Glutamatergic neuron (in vitro differentiated cells): ENCODE measurements around the gene SLIT1. TPM values are rescaled to one million over a fixed set of nuclear protein-coding genes. Genes with fewer than 3 reads are reported as not detected.

ENCODE experiments used
- DNase-seq: peaks from one replicate; pipeline ENCODE4 v3.0.0; 2022
- H3K27ac Mint-ChIP-seq: one replicate; pipeline ENCODE4 v1.8.0; 2020; ENCODE audit warnings: mild to moderate bottlenecking, mixed read lengths, inconsistent platforms; ENCODE audit not compliant: unreplicated experiment
- H3K27me3 Mint-ChIP-seq: one replicate; pipeline ENCODE4 v1.8.0; 2020; ENCODE audit warnings: mild to moderate bottlenecking, moderate library complexity, mixed read lengths, inconsistent platforms; ENCODE audit not compliant: unreplicated experiment
- H3K36me3 Mint-ChIP-seq: one replicate; pipeline ENCODE4 v1.8.0; 2020; ENCODE audit warnings: mild to moderate bottlenecking, mixed read lengths, inconsistent platforms; ENCODE audit not compliant: unreplicated experiment
- H3K4me1 Mint-ChIP-seq: one replicate; pipeline ENCODE4 v1.8.0; 2020; ENCODE audit warnings: mild to moderate bottlenecking, low read depth, mixed read lengths, inconsistent platforms; ENCODE audit not compliant: unreplicated experiment
- H3K4me3 Mint-ChIP-seq: one replicate; pipeline ENCODE4 v1.8.0; 2020; ENCODE audit warnings: mild to moderate bottlenecking, mixed read lengths, inconsistent platforms; ENCODE audit not compliant: unreplicated experiment
- H3K9me3 Mint-ChIP-seq: one replicate; pipeline ENCODE4 v1.8.0; 2020; ENCODE audit warnings: mild to moderate bottlenecking, moderate library complexity, mixed read lengths, inconsistent platforms; ENCODE audit not compliant: unreplicated experiment
- CTCF ChIP-seq: fragments of 200-600 bp; sonication (generic); IDR thresholded peaks from one replicate; pipeline ENCODE4 v1.5.0; 2021; ENCODE audit not compliant: partially characterized antibody, unreplicated experiment
- total RNA-seq: library from RNA; stranded (reverse); fragmentation: NEBNext Ultra II Directional; extraction: Animal tissue kit (Norgen Biotek cat#: 25700); gene quantifications from one replicate; pipeline ENCODE4 v1.2.1, GENCODE V29; 2021; ENCODE audit not compliant: unreplicated experiment

SLIT1 gene
- total RNA-seq, 1 donor from 2014 or later = 11.3 TPM

- TF ChIP-seq CTCF = no peak
- peaks cover 2% of the 10 kb centered on the region for H3K27me3 Mint-ChIP-seq
- H3K36me3 Mint-ChIP-seq = peaks cover 8% of the 10 kb centered on the region
- DNase-seq = no peak
- H3K9me3 Mint-ChIP-seq = peaks cover 6% of the 10 kb centered on the region
- no peak overlapping the region for H3K4me3 Mint-ChIP-seq
- H3K27ac Mint-ChIP-seq = no peak overlapping the region
- H3K4me1 Mint-ChIP-seq = no peaks in the 10 kb centered on the region
Observed at GRCh38 chr10:97046456-97047082, 139.2 kb downstream of the SLIT1 start.

- Mint-ChIP-seq H3K4me3 (no peak overlapping the region), H3K4me1 (no peaks in the 10 kb centered on the region), H3K27ac (no peak overlapping the region), H3K36me3 (no peaks in the 10 kb centered on the region), H3K27me3 (peaks cover 3% of the 10 kb centered on the region), H3K9me3 (peaks cover 2% of the 10 kb centered on the region)
- no peak for TF ChIP-seq CTCF
- DNase-seq = no peak
Observed at GRCh38 chr10:97043563-97043855, 142.2 kb downstream of the SLIT1 start.

- no peaks in the 10 kb centered on the region for H3K36me3 Mint-ChIP-seq
- DNase-seq = no peak
- no peak overlapping the region for H3K27ac Mint-ChIP-seq
- no peaks in the 10 kb centered on the region for H3K4me1 Mint-ChIP-seq
- peaks cover 2% of the 10 kb centered on the region for H3K9me3 Mint-ChIP-seq
- peaks cover 7% of the 10 kb centered on the region for H3K27me3 Mint-ChIP-seq
- no peak overlapping the region for H3K4me3 Mint-ChIP-seq
- TF ChIP-seq CTCF = no peak
Observed at GRCh38 chr10:97042716-97043562, 142.8 kb downstream of the SLIT1 start.

GRCh38 chr10:97042081-97042480, 143.7 kb downstream of the SLIT1 start:
- Mint-ChIP-seq H3K27me3 (peaks cover 7% of the 10 kb centered on the region), H3K9me3 (peaks cover 2% of the 10 kb centered on the region), H3K4me3 (no peak overlapping the region), H3K4me1 (no peaks in the 10 kb centered on the region), H3K27ac (no peak overlapping the region), H3K36me3 (no peaks in the 10 kb centered on the region)
- no peak for DNase-seq
- no peak for TF ChIP-seq CTCF

- Mint-ChIP-seq H3K27me3 (peaks cover 8% of the 10 kb centered on the region), H3K9me3 (peaks cover 5% of the 10 kb centered on the region), H3K4me3 (no peak overlapping the region), H3K36me3 (no peaks in the 10 kb centered on the region), H3K4me1 (no peaks in the 10 kb centered on the region), H3K27ac (no peak overlapping the region)
- TF ChIP-seq CTCF = no peak
- DNase-seq = no peak
Observed at GRCh38 chr10:97040706-97041105, 145.1 kb downstream of the SLIT1 start.
